Stomach (tissue), 9 donors: ENCODE data around the gene AUNIP. TPM values are rescaled to one million over a fixed set of nuclear protein-coding genes. Genes with fewer than 3 reads are reported as not detected.
A peak's percentile ranks its signal among the peaks of the same experiment; 100 is the strongest.

Experiments
- DNase-seq, 2 donors: peaks; one replicate each; pipeline versions ENCODE4 v3.0.0 to v3.0.0-alpha.2; 2013 to 2019
- H3K27ac ChIP-seq, 5 donors: fragments of 200-600 bp in 4 of 5; sonication (generic) in 4 of 5; one replicate each; pipeline ENCODE4 v1.5.1; 2013 to 2019; ENCODE audit warnings: mild to moderate bottlenecking in 1 of 5, moderate library complexity in 1 of 5
- H3K27me3 ChIP-seq, 3 donors: fragments of 200-600 bp; sonication (generic); one replicate each; pipeline ENCODE4 v1.5.1; 2017 to 2019; ENCODE audit warnings: mixed run types in 1 of 3
- H3K36me3 ChIP-seq, 4 donors: fragments of 200-600 bp; sonication (generic); 1 replicate in 3 of 4; 2 replicates in 1 of 4; pipeline ENCODE4 v1.5.1; 2016 to 2019
- H3K4me1 ChIP-seq, 4 donors: fragments of 200-600 bp; sonication (generic); one replicate each; pipeline ENCODE4 v1.5.1; 2016 to 2019
- H3K4me3 ChIP-seq, 4 donors: fragments of 200-600 bp; sonication (generic) in 3 of 4; one replicate each; pipeline ENCODE4 v1.5.1; 2016 to 2019; ENCODE audit warnings: mild to moderate bottlenecking in 1 of 4
- H3K9me3 ChIP-seq, 4 donors: fragments of 200-600 bp; sonication (generic); one replicate each; pipeline ENCODE4 v1.5.1; 2016 to 2019
- EP300 ChIP-seq: sonication (generic); formaldehyde crosslinking; IDR thresholded peaks from one replicate; pipeline ENCODE4 v1.6.1; 2017; ENCODE audit warnings: antibody characterized with exemption
- POLR2A ChIP-seq, 4 donors: fragments of 450-650 bp; IDR thresholded peaks; one replicate each; pipeline ENCODE4 v1.6.1; 2016; ENCODE audit warnings: antibody characterized with exemption in 4 of 4, control low read depth in 2 of 4, mild to moderate bottlenecking in 1 of 4, moderate library complexity in 1 of 4
- POLR2AphosphoS5 ChIP-seq, 3 donors: sonication (generic); formaldehyde crosslinking; IDR thresholded peaks; one replicate each; pipeline ENCODE4 v1.6.1; 2016; ENCODE audit warnings: antibody characterized with exemption in 3 of 3
- WGBS, 5 donors: extraction: QIAGEN DNeasy Blood & Tissue Kit in 3 of 5; methylation state at CpG; one replicate each; pipeline versions ENCODE4 v1.1.5 to v1.1.7; 2013 to 2018; 5-methylcytosine and 5-hydroxymethylcytosine counted together
- intact Hi-C: fragments of 100-400 bp; cut with DNase I; formaldehyde crosslinking; loops from one replicate; pipeline ENCODE4 v1.15.1; 2023; ENCODE audit warnings: low total_unique reads
- polyA plus RNA-seq, 3 donors: library from polyadenylated mRNA; stranded (reverse); fragments of 200-250 nt; gene quantifications; one replicate each; pipeline ENCODE4 v1.2.3, GENCODE V29; 2013
- total RNA-seq, 5 donors: library from RNA; depleted of rRNA; stranded (reverse); fragments of >200 nt; gene quantifications; one replicate each; pipeline versions ENCODE4 v1.1.0 to v1.2.3, GENCODE V29; 2014 to 2016
- TF ChIP-seq, protein P1 (sequence below), 7 experiments: fragments of 450-650 bp in 4 of 7; fragments of 200-600 bp in 3 of 7; sonication (generic) in 3 of 7; IDR thresholded peaks; one replicate each; pipeline ENCODE4 v1.5.1; 2016 to 2019; ENCODE audit warnings: antibody characterized with exemption in 7 of 7, control low read depth in 2 of 7, mild to moderate bottlenecking in 1 of 7
- donor health status: healthy with polysubstance abuse.
- donor health status: Bipolar disorder and iron deficiency.
- donor health status: healthy.

AUNIP gene
- total and polyA plus RNA-seq, 8 donors = 0.68 to 2.8 (median 1.00) TPM; not detected in 3

DNA sequence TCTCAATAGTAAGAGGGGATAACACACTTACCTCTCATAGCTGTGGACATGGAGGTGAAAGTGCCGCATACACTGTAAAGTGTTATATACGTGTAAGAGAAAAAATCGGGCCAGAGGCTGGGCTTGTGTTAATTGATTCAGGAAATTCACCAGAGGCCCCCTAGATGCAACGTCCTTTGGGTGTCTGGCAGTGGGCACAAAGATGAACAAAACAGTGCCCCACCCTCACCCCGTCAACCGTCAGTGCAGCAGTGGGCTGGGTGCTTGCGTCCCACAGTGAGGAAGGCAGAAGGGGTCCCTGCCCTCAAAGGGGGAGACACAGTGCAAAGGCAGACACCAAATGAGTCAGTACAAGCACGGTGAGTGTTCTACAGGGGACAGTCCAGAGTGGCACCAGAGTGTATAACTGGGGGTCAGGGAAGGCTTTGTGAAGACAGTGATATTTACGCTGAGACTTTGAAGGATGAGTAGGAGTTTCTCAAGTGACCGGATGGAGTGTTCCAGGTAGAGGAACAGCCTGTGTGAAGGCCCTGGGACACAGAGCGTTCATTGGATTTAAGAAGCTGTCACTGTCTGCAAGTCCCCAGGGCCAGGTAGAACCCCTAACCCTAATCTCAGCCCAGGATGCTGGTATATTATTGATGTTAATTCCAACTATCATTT lies 46.1 kb downstream of the AUNIP start:
- H3K36me3 ChIP-seq = peaks cover 41 to 80% (median 76%) of the 10 kb centered on the region in 4 donors
- H3K9me3 ChIP-seq = no peaks in the 10 kb centered on the region
- H3K27ac ChIP-seq = no peak overlapping the region
- TF ChIP-seq, protein P1, sequence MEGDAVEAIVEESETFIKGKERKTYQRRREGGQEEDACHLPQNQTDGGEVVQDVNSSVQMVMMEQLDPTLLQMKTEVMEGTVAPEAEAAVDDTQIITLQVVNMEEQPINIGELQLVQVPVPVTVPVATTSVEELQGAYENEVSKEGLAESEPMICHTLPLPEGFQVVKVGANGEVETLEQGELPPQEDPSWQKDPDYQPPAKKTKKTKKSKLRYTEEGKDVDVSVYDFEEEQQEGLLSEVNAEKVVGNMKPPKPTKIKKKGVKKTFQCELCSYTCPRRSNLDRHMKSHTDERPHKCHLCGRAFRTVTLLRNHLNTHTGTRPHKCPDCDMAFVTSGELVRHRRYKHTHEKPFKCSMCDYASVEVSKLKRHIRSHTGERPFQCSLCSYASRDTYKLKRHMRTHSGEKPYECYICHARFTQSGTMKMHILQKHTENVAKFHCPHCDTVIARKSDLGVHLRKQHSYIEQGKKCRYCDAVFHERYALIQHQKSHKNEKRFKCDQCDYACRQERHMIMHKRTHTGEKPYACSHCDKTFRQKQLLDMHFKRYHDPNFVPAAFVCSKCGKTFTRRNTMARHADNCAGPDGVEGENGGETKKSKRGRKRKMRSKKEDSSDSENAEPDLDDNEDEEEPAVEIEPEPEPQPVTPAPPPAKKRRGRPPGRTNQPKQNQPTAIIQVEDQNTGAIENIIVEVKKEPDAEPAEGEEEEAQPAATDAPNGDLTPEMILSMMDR (IDR thresholded peaks at IDR 0.05) = no peak
- TF ChIP-seq EP300 = no peak
- TF ChIP-seq POLR2A (IDR thresholded peaks at IDR 0.05) = no peak
- no peak for TF ChIP-seq POLR2AphosphoS5 (IDR thresholded peaks at IDR 0.05)
- WGBS, 5 donors = 81 to 85% (median 83%) methylated on average over 11 of the region's 11 CpGs
- intact Hi-C loops = no loop called here
- H3K4me3 ChIP-seq = no peak overlapping the region
- no peak for DNase-seq
- peaks cover 5 to 38% (median 26%) of the 10 kb centered on the region in 4 donors for H3K4me1 ChIP-seq
- H3K27me3 ChIP-seq = no peaks in the 10 kb centered on the region

GRCh38 chr1:25811384-25812082 lies 47.7 kb downstream of the AUNIP start:
- 87 to 96% (median 93%) methylated on average over 6 to 13 of the region's 13 CpGs for WGBS, 5 donors

GRCh38 chr1:25810341-25811299 lies 48.6 kb downstream of the AUNIP start:
- peak in 1 of 3 donors; percentile 34 for TF ChIP-seq POLR2AphosphoS5 (IDR thresholded peaks at IDR 0.05)
- TF ChIP-seq, protein P1 (IDR thresholded peaks at IDR 0.05) = peak in 5 of 7 experiments; percentile 86 to 96 (median 93)
- no peak for TF ChIP-seq EP300
- peak; percentile 79 to 85 for DNase-seq
- no peaks in the 10 kb centered on the region for H3K27me3 ChIP-seq
- intact Hi-C loops = no loop called here
- 32 to 45% (median 35%) methylated on average over 10 to 21 of the region's 21 CpGs for WGBS, 5 donors
- peaks cover 46 to 95% (median 84%) of the 10 kb centered on the region in 4 donors for H3K36me3 ChIP-seq
- no peak overlapping the region for H3K4me3 ChIP-seq
- H3K27ac ChIP-seq = peak overlapping the region in 2 of 5 donors; percentile 19 to 36
- H3K4me1 ChIP-seq = peaks cover 9 to 56% (median 41%) of the 10 kb centered on the region in 4 donors
- H3K9me3 ChIP-seq = no peaks in the 10 kb centered on the region

More at GRCh38 chr1:25811384-25812082, 47.7 kb downstream of the AUNIP start:
- TF ChIP-seq POLR2A (IDR thresholded peaks at IDR 0.05) = no peak
- TF ChIP-seq EP300 = no peak
- no peak for TF ChIP-seq POLR2AphosphoS5 (IDR thresholded peaks at IDR 0.05)
- TF ChIP-seq, protein P1 (IDR thresholded peaks at IDR 0.05) = no peak
- intact Hi-C loops = no loop called here
- Histone ChIP-seq H3K27me3 (no peaks in the 10 kb centered on the region), H3K4me1 (peaks cover 0 to 46% (median 32%) of the 10 kb centered on the region in 4 donors), H3K4me3 (no peak overlapping the region), H3K9me3 (no peaks in the 10 kb centered on the region), H3K27ac (no peak overlapping the region), H3K36me3 (peaks cover 46 to 95% (median 87%) of the 10 kb centered on the region in 4 donors)
- DNase-seq = no peak

GRCh38 chr1:25809929-25810328 lies 49.3 kb downstream of the AUNIP start:
- Histone ChIP-seq H3K27me3 (no peaks in the 10 kb centered on the region), H3K9me3 (no peaks in the 10 kb centered on the region), H3K36me3 (peaks cover 43 to 95% (median 84%) of the 10 kb centered on the region in 4 donors), H3K27ac (peak overlapping the region in 2 of 5 donors; percentile 19 to 36), H3K4me3 (no peak overlapping the region), H3K4me1 (peaks cover 12 to 62% (median 48%) of the 10 kb centered on the region in 4 donors)
- TF ChIP-seq POLR2A (IDR thresholded peaks at IDR 0.05) (no peak), POLR2AphosphoS5 (IDR thresholded peaks at IDR 0.05) (no peak), EP300 (no peak)
- TF ChIP-seq, protein P1 (IDR thresholded peaks at IDR 0.05) = no peak
- DNase-seq = no peak
- intact Hi-C loops = loop anchor here (5.0 kb wide), 1 partner anchor 198 kb away; no protein-coding TSS in a partner anchor
- 84 to 94% (median 92%) methylated on average over 3 to 7 of the region's 7 CpGs for WGBS, 5 donors
